AG04450 (cell line): ENCODE measurements around the gene UPB1. TPM values are rescaled to one million over a fixed set of nuclear protein-coding genes. Genes with fewer than 3 reads are reported as not detected.

Source experiments
- CTCF ChIA-PET: fragments of 300-600, 350-600 bp; formaldehyde crosslinking; extraction: SDS; loops from one replicate; lab custom pipeline; 2022; ENCODE audit warnings: antibody characterized with exemption, inconsistent platforms; lab: Charles Lee
- POLR2A ChIA-PET: fragments of 350-600 bp; formaldehyde crosslinking; extraction: SDS; loops from one replicate; lab custom pipeline; 2021; ENCODE audit warnings: antibody characterized with exemption, inconsistent platforms; lab: Yijun Ruan, JAX
- DNase-seq: peaks from one replicate; pipeline ENCODE4 v3.0.0-alpha.2; 2011; ENCODE audit warnings: low read depth, low spot score
- H3K27ac ChIP-seq: one replicate; pipeline ENCODE4 v1.5.1; 2012; ENCODE audit warnings: low read depth, low read length, control low read depth
- H3K27me3 ChIP-seq: one replicate; pipeline ENCODE4 v1.6.0; 2012; ENCODE audit warnings: low read length; ENCODE audit not compliant: control insufficient read depth, insufficient read depth
- H3K4me3 ChIP-seq: 2 replicates; pipeline ENCODE4 v1.5.1; 2011; ENCODE audit warnings: mild to moderate bottlenecking, low read depth, low read length, control low read depth
- H3K9me3 ChIP-seq: 2 replicates; pipeline ENCODE4 v1.5.1; 2012; ENCODE audit warnings: low read length; ENCODE audit not compliant: control insufficient read depth, insufficient read depth
- polyA plus RNA-seq: library from polyadenylated mRNA; depleted of rRNA; stranded (reverse); fragments of >200 nt; gene quantifications from 2 replicates; pipeline ENCODE4 v1.2.3, GENCODE V29; 2011
- TF ChIP-seq, protein P1 (sequence below): IDR thresholded peaks from 2 replicates; pipeline ENCODE4 v1.5.1; 2011; ENCODE audit warnings: low read depth, low read length, control low read depth, inconsistent platforms

The UPB1 gene
- polyA plus RNA-seq, 1 experiment, result not detected

DNA sequence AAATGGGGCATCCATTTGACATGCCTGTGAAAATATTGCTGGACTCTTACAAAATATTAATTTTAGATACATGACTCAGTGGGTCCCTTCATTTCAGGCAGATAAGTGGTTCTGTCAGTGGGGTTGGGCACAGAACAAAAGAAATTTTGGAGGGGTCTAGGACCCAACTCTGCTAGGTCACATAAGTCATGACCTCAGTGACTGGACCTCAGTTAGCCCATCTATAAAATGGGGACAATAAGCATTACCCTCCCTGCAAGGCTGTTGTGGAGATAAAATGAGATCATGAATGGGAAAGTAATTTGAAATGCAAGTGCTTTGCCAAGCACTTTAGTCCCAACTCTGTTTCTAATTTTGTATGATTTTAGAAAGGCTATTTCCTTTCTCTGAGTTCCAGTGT, 44.0 kb upstream of the UPB1 start:
- POLR2A ChIA-PET, result no interaction called here
- CTCF ChIA-PET, result no interaction called here
- Histone ChIP-seq H3K9me3 (no peaks in the 10 kb centered on the region), H3K4me3 (no peak overlapping the region), H3K27me3 (peaks cover 2% of the 10 kb centered on the region), H3K27ac (no peak overlapping the region)
- no peak for DNase-seq
- TF ChIP-seq, protein P1, sequence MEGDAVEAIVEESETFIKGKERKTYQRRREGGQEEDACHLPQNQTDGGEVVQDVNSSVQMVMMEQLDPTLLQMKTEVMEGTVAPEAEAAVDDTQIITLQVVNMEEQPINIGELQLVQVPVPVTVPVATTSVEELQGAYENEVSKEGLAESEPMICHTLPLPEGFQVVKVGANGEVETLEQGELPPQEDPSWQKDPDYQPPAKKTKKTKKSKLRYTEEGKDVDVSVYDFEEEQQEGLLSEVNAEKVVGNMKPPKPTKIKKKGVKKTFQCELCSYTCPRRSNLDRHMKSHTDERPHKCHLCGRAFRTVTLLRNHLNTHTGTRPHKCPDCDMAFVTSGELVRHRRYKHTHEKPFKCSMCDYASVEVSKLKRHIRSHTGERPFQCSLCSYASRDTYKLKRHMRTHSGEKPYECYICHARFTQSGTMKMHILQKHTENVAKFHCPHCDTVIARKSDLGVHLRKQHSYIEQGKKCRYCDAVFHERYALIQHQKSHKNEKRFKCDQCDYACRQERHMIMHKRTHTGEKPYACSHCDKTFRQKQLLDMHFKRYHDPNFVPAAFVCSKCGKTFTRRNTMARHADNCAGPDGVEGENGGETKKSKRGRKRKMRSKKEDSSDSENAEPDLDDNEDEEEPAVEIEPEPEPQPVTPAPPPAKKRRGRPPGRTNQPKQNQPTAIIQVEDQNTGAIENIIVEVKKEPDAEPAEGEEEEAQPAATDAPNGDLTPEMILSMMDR, result no peak

DNA sequence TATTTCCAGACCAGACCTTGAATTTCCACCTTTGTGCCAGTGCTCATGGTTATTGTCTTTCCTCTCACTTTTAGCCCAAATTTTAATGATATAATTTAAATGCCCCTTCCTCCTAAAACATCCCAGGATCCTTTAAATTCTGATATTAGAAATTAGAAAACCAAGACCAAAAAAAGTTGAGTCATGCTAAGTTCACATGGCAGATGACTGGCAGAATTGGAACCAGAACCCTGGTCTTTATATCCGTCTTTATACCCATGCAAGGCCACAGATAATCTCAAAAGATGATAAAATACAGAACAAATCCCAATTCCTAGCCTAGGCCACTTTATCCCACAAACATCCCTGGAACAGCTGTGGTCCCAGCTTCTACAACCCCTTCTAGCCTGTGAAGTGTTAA, 41.3 kb upstream of the UPB1 start:
- no peaks in the 10 kb centered on the region for H3K9me3 ChIP-seq
- H3K27me3 ChIP-seq, result peaks cover 2% of the 10 kb centered on the region
- H3K27ac ChIP-seq, result no peak overlapping the region
- no peak for DNase-seq
- ChIA-PET CTCF (no interaction called here), POLR2A (no interaction called here)
- no peak overlapping the region for H3K4me3 ChIP-seq
- TF ChIP-seq, protein P1, result no peak

DNA sequence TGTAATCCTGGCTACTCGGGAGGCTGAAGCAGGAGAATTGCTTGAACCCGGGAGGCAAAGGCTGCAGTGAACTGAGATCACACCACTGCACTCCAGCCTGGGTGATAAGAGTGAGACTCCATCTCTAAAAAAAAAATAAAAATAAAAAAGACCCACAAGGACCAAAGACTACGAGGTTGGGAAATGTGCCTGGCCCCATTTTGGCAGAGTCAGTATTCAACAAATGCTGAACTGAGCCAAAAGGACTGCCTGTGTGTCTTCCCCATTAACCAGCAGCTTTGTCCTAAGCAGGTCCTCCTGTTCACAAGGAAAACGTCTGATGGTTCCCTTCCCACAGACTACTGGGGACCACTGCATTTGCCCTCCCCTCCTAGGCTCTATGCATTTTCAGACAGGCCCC, 40.1 kb upstream of the UPB1 start:
- H3K9me3 ChIP-seq, result no peaks in the 10 kb centered on the region
- ChIA-PET CTCF (no interaction called here), POLR2A (no interaction called here)
- H3K27ac ChIP-seq, result no peak overlapping the region
- H3K4me3 ChIP-seq, result no peak overlapping the region
- no peak for DNase-seq
- TF ChIP-seq, protein P1, result no peak
- peaks cover 2% of the 10 kb centered on the region for H3K27me3 ChIP-seq

DNA sequence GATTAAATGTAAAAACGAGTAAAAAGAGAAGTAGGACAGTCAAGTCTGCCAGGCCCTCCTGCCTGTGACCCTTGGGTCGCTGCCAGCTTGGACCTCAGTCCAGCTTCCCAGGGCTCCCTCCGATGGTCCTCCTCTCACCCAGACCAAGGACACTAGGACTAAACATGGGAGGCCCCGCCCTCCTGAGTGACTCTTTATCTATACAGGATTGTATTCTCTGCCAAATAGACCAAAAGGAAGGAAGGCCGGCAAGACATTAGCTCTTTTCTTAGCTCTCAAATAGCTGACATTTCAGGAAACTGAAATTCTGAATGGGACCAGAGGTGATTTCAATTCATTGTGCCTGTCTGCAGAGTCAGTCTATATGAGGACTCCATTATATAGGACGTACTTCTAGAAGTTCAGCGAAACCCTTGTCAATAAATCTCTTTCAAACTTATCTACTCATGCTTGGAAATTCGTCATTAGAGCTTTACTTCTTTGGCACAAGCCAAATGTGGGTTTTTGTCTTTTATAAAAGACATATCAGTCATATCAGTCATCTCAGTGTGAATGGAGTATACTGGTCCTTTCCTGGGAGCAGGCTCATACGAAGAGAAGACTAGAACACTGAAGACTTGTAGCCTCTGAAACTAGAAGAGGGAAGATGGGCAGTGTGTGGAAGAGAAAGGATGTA, 39.2 kb upstream of the UPB1 start:
- Histone ChIP-seq H3K27me3 (peaks cover 2% of the 10 kb centered on the region), H3K4me3 (no peak overlapping the region), H3K9me3 (no peaks in the 10 kb centered on the region), H3K27ac (no peak overlapping the region)
- ChIA-PET POLR2A (no interaction called here), CTCF (interaction anchor here (0.9 to 1.1 kb wide), 2 partner anchors 18 to 33 kb away, joined by 3 read pairs; no protein-coding TSS in a partner anchor)
- TF ChIP-seq, protein P1, result no peak
- no peak for DNase-seq

- Histone ChIP-seq H3K4me3 (no peak overlapping the region), H3K27me3 (no peaks in the 10 kb centered on the region), H3K9me3 (no peaks in the 10 kb centered on the region), H3K27ac (no peak overlapping the region)
- no peak for DNase-seq
- ChIA-PET POLR2A (no interaction called here), CTCF (no interaction called here)
- TF ChIP-seq, protein P1, result no peak
These were observed 37.2 kb upstream of the UPB1 start for GRCh38 chr22:24457894-24458420.
